GM08714 (cell line): ENCODE data around the gene SLC39A11.
"Not testable (repeated sequence)": the region's sequence is repeated elsewhere in the genome, so short reads cannot be mapped to it uniquely, and the experiment has no call there.

Source experiments
- H3K4me3 ChIP-seq: fragments of 200-500 bp; sonication (Bioruptor generic); 2 replicates; pipeline ENCODE4 v1.5.1; 2014; ENCODE audit warnings: mild to moderate bottlenecking, low read length, inconsistent platforms
- ZNF274 ChIP-seq: IDR thresholded peaks from 2 replicates; pipeline ENCODE4 v1.6.1; 2012; ENCODE audit warnings: mild to moderate bottlenecking, low read depth, low read length

The SLC39A11 gene

GRCh38 chr17:72720494-72720825, 372.0 kb downstream of the SLC39A11 start:
- no peak overlapping the region for H3K4me3 ChIP-seq
- TF ChIP-seq ZNF274: no peak

- H3K4me3 ChIP-seq: no peak overlapping the region; the same call in 1 of the 2 replicates
Observed at GRCh38 chr17:72719578-72720493, 372.7 kb downstream of the SLC39A11 start.

GRCh38 chr17:72719206-72719577, 373.3 kb downstream of the SLC39A11 start:
- no peak for TF ChIP-seq ZNF274
- H3K4me3 ChIP-seq: no peak overlapping the region

More at GRCh38 chr17:72719578-72720493, 372.7 kb downstream of the SLC39A11 start:
- TF ChIP-seq ZNF274: no peak

DNA sequence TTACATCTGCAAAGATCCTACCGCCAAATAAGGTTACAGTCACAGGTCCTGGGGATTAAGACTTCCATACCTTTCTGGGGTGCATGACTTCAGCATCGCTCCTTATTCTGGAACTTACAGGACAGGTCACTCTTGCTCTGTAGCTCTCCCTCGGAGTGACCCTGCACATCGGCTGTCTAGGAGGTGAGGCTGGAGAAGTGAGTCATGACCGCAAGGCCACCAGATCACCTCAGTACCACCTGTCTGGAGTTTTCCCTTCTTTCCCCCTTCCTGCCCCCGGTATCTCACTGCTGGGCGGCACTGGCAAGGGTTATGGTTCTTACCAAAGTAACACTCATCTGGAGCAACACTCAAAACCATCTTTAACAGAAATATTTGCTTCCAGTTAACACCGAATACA, 374.8 kb downstream of the SLC39A11 start:
- no peak overlapping the region for H3K4me3 ChIP-seq
- no peak for TF ChIP-seq ZNF274

- H3K4me3 ChIP-seq: no peak overlapping the region
- no peak for TF ChIP-seq ZNF274
Observed at GRCh38 chr17:72717276-72717675, 375.2 kb downstream of the SLC39A11 start.

DNA sequence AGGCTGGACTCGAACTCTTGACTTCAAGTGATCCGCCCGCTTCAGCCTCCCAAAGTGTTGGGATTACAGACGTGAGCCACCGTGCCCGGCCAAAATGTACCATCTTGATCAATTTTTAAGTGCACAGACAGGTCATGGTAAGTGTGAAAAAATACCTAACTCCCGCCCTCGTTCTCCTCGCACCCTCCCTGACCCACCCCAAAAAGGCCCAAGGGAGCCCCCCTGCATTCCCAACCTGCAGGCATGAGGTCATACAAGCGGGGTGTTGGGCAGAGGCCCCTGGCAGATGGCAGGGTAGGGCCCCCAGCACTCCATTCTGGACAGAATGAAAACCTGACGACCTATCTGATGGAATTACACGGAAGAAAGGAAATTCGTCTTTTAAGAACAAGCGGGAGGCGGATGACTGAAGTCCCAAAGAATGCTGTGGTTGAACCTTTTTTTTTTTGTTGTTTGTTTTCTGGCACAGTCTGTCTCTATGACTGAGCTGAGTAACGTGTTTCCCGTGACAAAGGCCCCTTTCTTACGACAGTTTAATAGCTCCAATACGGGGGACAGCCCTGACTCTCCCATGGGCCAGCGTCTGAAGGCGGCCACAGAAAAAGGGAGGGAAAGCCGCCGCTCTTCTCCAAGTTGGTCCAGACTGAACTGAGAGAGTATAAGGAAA, 376.4 kb downstream of the SLC39A11 start:
- TF ChIP-seq ZNF274: no peak
- H3K4me3 ChIP-seq: no peak overlapping the region

- TF ChIP-seq ZNF274: no peak
- H3K4me3 ChIP-seq: no peak overlapping the region
Observed at GRCh38 chr17:72714357-72714966, 378.0 kb downstream of the SLC39A11 start.

- no peak for TF ChIP-seq ZNF274
- H3K4me3 ChIP-seq: no peak overlapping the region
Observed at GRCh38 chr17:72713701-72714100, 378.8 kb downstream of the SLC39A11 start.

DNA sequence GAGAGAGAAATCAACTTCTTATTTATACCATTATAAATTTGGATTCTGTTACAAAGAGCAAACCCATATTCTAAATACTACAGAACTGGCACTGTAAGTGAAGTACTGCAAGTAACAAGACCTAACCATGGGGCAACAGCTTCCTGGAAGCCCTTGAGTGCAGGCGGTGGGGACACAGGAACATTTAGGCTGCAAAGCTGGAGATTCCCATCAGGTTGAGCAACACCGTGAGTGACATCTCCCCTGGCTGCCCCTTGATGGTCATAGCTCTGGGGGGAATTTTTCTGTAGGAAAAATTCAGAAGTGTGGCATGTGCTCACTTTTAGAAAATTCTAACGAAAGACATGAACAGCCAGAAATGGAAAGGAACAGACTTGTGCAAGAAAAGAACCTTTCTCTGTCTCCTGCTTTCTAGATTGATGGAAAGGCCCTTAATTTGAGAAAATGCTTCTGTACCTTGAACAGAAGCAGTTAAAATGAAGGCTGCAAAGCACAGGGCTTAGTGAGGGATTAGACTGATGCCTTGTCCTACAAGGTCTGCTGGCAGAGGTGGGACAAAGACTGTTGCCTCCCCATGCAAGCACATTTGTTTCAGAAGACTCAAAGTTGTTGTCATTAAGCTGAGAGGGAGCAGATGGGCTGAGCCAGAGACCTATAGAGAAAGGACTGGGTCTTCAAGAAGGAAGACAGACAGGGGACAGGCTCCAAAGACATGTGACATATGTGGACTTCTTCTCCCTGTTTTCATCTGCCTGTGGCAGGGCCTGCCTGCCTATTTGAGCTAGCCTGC, 380.8 kb downstream of the SLC39A11 start:
- no peak overlapping the region for H3K4me3 ChIP-seq
- no peak for TF ChIP-seq ZNF274

- TF ChIP-seq ZNF274: no peak
- no peak overlapping the region for H3K4me3 ChIP-seq
Observed at GRCh38 chr17:72710834-72711233, 381.7 kb downstream of the SLC39A11 start.

GRCh38 chr17:72710202-72710601, 382.3 kb downstream of the SLC39A11 start:
- TF ChIP-seq ZNF274: no peak
- H3K4me3 ChIP-seq: no peak overlapping the region

- H3K4me3 ChIP-seq: not testable (repeated sequence)
Observed at GRCh38 chr17:72708682-72709081, 383.8 kb downstream of the SLC39A11 start.

DNA sequence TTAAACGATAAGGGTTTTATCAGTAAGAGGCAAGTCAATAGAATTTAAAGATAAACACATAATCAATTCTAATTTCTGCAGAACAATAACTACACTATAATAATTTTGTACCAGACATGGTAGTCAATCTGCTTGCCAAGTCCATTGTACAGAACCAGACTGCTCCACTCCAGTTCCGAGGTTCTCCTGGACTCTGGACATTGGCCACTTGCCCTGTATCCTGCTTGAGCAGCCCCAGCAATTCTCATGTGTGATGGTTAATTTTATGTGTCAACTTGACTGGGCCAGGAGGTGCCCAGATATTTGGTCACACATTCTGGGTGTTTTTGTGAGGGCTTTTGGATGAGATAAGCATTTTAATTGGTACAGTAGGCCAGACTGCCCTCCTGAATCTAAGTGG, 384.6 kb downstream of the SLC39A11 start:
- H3K4me3 ChIP-seq: no peak overlapping the region
- TF ChIP-seq ZNF274: no peak

GRCh38 chr17:72706396-72706981, 386.0 kb downstream of the SLC39A11 start:
- no peak overlapping the region for H3K4me3 ChIP-seq
- TF ChIP-seq ZNF274: no peak
